ENCODE data around the gene CA7. TPM values are rescaled to one million over a fixed set of nuclear protein-coding genes. Genes with fewer than 3 reads are reported as not detected.
"Not testable (repeated sequence)": the region's sequence is repeated elsewhere in the genome, so short reads cannot be mapped to it uniquely, and the experiment has no call there.

CA7 gene
- total RNA-seq, 1 donor from 2014 or later: not detected

DNA sequence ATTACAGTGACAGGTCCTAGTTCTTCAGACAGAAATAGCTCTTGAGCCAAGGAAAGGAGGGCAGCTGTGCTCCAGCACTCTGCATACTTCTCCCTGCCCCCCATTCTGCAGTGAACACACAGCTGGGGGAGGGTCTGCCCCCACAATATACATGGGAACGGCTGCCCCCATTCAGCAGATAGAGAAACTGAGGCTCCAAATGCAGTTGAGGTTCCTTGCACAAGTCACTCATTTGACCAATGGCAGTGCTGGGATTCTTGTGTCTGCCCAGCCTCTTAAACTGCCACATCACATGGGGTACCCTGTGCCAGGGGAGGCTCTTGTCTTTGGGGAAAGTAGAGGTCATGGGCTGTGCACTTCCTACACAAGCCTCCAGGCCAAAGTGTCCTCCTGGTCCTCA lies 25.2 kb downstream of the CA7 start:
- no peaks in the 10 kb centered on the region for H3K36me3 ChIP-seq (ENCODE audit: control insufficient read depth, insufficient read depth, low read length)
- H3K27me3 ChIP-seq (ENCODE audit: control insufficient read depth, insufficient read depth, low read length): no peaks in the 10 kb centered on the region
- DNase-seq (ENCODE audit: low read depth): no peak
- no peak overlapping the region for H3K4me3 ChIP-seq (ENCODE audit: low read depth, low read length)
- TF ChIP-seq, protein P1, sequence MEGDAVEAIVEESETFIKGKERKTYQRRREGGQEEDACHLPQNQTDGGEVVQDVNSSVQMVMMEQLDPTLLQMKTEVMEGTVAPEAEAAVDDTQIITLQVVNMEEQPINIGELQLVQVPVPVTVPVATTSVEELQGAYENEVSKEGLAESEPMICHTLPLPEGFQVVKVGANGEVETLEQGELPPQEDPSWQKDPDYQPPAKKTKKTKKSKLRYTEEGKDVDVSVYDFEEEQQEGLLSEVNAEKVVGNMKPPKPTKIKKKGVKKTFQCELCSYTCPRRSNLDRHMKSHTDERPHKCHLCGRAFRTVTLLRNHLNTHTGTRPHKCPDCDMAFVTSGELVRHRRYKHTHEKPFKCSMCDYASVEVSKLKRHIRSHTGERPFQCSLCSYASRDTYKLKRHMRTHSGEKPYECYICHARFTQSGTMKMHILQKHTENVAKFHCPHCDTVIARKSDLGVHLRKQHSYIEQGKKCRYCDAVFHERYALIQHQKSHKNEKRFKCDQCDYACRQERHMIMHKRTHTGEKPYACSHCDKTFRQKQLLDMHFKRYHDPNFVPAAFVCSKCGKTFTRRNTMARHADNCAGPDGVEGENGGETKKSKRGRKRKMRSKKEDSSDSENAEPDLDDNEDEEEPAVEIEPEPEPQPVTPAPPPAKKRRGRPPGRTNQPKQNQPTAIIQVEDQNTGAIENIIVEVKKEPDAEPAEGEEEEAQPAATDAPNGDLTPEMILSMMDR (IDR thresholded peaks at IDR 0.05; ENCODE audit: insufficient read depth, low read length, poor library complexity, severe bottlenecking): no peak

DNA sequence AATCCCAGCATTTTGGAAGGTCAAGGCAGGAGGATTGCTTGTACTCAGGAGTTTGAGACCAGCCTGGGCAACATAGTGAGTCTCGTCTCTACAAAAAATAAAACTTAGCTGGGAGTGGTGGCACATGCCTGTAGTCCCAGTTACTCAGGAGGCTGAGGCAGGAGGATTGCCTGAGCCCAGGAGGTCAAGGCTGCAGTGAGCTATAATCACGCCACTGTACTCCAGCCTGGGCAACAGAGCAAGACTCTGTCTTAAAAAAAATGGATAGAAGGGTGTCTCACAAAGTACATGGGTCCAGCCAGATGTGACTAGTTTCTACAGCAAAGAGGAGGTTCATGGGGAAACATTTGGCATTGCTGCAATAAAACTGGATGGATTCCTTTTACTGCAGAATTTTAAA lies 27.1 kb downstream of the CA7 start:
- H3K4me3 ChIP-seq (ENCODE audit: low read depth, low read length); H3K27me3 ChIP-seq (ENCODE audit: control insufficient read depth, insufficient read depth, low read length): not testable (repeated sequence)

DNA sequence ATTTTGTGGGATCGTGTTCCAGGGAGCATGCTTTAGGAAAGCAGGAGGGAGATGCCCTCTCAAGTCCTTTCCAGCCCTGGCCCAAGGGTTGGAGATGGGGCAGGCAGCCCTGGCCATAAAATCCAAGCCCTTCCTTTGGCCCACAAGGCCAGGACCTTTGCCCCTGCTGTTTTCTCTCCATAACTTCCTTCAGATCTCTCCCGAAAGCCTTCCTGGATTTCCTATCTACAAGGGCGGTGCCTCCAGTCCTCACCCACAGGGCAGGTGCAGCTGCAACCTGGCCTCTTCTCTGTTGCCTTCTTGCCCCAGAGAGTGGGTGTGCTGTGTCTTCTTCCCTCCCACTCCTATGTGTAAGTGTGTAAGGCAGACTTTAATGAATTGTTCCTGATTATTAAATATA lies 27.6 kb downstream of the CA7 start:
- H3K27me3 ChIP-seq (ENCODE audit: control insufficient read depth, insufficient read depth, low read length): no peaks in the 10 kb centered on the region
- DNase-seq (ENCODE audit: low read depth): no peak
- H3K36me3 ChIP-seq (ENCODE audit: control insufficient read depth, insufficient read depth, low read length): no peaks in the 10 kb centered on the region
- TF ChIP-seq, protein P1 (IDR thresholded peaks at IDR 0.05; ENCODE audit: insufficient read depth, low read length, poor library complexity, severe bottlenecking): no peak
- no peak overlapping the region for H3K4me3 ChIP-seq (ENCODE audit: low read depth, low read length)

More for the DNA sequence above, 27.1 kb downstream of the CA7 start:
- DNase-seq (ENCODE audit: low read depth); H3K36me3 ChIP-seq (ENCODE audit: control insufficient read depth, insufficient read depth, low read length): not testable (repeated sequence)

DNA sequence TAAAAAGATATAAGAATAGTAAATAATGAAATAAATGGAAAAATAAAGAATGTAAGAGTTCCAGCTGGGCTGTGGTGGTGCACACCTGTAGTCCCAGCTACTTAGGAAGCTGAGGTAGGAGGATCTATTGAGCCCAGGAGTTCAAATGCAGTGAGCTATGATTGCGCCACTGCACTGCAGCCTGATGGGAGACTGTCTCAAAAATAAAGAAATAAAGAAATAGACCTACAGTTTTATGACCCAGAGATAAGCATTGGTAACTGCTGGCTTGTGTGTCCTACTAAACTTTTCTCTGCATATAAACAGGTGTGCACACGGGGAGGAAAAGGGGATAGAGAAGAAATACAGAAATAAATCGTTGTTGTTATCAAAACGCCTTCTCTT lies 28.3 kb downstream of the CA7 start:
- DNase-seq (ENCODE audit: low read depth): no peak
- TF ChIP-seq, protein P1 (IDR thresholded peaks at IDR 0.05; ENCODE audit: insufficient read depth, low read length, poor library complexity, severe bottlenecking): no peak
- H3K36me3 ChIP-seq (ENCODE audit: control insufficient read depth, insufficient read depth, low read length): no peaks in the 10 kb centered on the region
- H3K27me3 ChIP-seq (ENCODE audit: control insufficient read depth, insufficient read depth, low read length): no peaks in the 10 kb centered on the region
- H3K4me3 ChIP-seq (ENCODE audit: low read depth, low read length): peak overlapping the region; percentile 27

DNA sequence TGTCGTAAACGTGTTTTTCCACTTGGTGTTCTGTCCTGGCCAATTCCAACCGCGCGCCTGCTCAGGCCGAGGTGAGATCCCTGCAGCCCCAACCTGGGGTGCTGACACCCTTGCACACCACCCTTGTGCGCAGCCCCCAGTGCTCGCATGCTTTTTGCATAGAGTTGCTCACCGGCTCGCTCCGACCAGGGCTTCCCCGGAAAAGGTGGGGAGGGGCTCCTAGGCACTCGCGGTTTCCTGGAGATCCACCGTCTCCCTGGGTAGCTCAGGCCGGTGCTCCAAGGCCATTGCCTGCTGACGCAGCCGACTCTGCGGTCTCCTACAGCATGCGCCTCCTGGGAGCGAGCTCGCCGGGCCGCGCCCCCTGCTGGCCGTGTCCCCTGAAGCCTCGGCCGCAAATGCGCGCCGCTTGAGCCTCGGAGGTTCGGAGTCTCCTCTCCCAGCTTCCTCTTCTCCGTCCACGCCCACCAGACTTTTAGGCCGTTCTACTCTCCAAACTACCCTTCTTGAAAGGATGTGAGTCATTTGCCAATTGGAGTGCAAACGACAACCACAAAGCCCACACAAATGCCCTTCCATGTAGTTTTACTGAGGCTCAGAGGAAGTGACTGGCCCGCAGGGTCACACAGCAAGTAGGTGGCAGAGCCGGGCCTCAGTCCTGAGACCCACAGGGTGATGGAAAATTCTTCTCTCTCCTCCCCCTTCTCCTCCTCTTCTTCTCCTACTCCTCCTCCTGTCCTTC lies 28.9 kb downstream of the CA7 start:
- peak; percentile 99 for DNase-seq (ENCODE audit: low read depth)
- TF ChIP-seq, protein P1 (IDR thresholded peaks at IDR 0.05; ENCODE audit: insufficient read depth, low read length, poor library complexity, severe bottlenecking): peak; percentile 95
- no peaks in the 10 kb centered on the region for H3K36me3 ChIP-seq (ENCODE audit: control insufficient read depth, insufficient read depth, low read length)
- peak overlapping the region; percentile 27 for H3K4me3 ChIP-seq (ENCODE audit: low read depth, low read length)
- H3K27me3 ChIP-seq (ENCODE audit: control insufficient read depth, insufficient read depth, low read length): no peaks in the 10 kb centered on the region

DNA sequence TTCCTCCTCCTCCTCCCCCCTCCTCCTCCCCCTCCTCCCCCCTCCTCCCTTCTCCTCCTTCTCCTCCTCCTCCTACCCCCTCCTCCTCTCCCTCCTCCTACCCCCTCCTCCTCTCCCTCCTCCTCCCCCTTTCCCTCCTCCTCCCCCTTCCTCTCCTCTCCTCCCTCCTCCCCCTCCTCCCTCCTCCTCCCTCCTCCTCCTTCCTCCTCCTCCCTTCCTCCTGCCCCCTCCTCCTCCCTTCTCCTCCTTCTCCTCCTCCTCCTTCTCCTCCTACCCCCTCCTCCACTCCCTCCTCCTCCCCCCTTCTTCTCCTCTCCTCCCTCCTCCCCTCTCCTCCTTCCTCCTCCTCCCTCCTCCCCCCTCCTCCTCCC lies 29.5 kb downstream of the CA7 start:
- Histone ChIP-seq H3K4me3 (ENCODE audit: low read depth, low read length) (no peak overlapping the region), H3K36me3 (ENCODE audit: control insufficient read depth, insufficient read depth, low read length) (no peaks in the 10 kb centered on the region), H3K27me3 (ENCODE audit: control insufficient read depth, insufficient read depth, low read length) (no peaks in the 10 kb centered on the region)
- DNase-seq (ENCODE audit: low read depth): no peak
- TF ChIP-seq, protein P1 (IDR thresholded peaks at IDR 0.05; ENCODE audit: insufficient read depth, low read length, poor library complexity, severe bottlenecking): no peak
